GM23338 (cell line): ENCODE data around the gene AIMP1. TPM values are rescaled to one million over a fixed set of nuclear protein-coding genes. Genes with fewer than 3 reads are reported as not detected.

ENCODE experiments used
- CREB1 ChIP-seq: fragments of 250-450 bp; sonication (Bioruptor Pico); IDR thresholded peaks from 2 replicates; pipeline ENCODE4 v1.5.0; 2020; ENCODE audit warnings: low read depth, mild to moderate bottlenecking, moderate library complexity
- EZH2phosphoT487 ChIP-seq: fragments of 200-600 bp; sonication (generic); IDR thresholded peaks from one replicate; pipeline ENCODE4 v1.8.1; 2018; ENCODE audit warnings: antibody characterized with exemption; ENCODE audit not compliant: unreplicated experiment
- NANOG ChIP-seq: IDR thresholded peaks from 2 replicates; pipeline ENCODE4 v1.6.1; 2016; ENCODE audit warnings: antibody characterized with exemption, borderline replicate concordance
- POLR2AphosphoS5 ChIP-seq: IDR thresholded peaks from 2 replicates; pipeline ENCODE4 v1.6.1; 2016; ENCODE audit warnings: antibody characterized with exemption, low read depth
- ZNF114 ChIP-seq: fragments of 250-450 bp; sonication (Bioruptor Pico); IDR thresholded peaks from 2 replicates; pipeline ENCODE4 v1.5.0; 2020; ENCODE audit warnings: mild to moderate bottlenecking, moderate library complexity
- ZNF331 ChIP-seq: fragments of 250-450 bp; sonication (Bioruptor Pico); IDR thresholded peaks from 2 replicates; pipeline ENCODE4 v1.5.0; 2020; ENCODE audit warnings: low read depth, mild to moderate bottlenecking, moderate library complexity
- polyA plus RNA-seq: library from polyadenylated mRNA; unstranded; fragments of >200 nt; fragmentation: Nextera tagmentation; extraction: Ambion mirVana; gene quantifications from 2 replicates; pipeline ENCODE4 v1.2.1, GENCODE V29; 2016
- total RNA-seq: library from RNA; depleted of rRNA; stranded (reverse); fragments of >200 nt; shearing (Covaris generic); gene quantifications from 2 replicates; pipeline ENCODE4 v1.2.3, GENCODE V29; 2014
- TF ChIP-seq, protein P1 (sequence below): fragments of 250-450 bp; sonication (Bioruptor Pico); IDR thresholded peaks from 2 replicates; pipeline ENCODE4 v1.5.0; 2020; ENCODE audit warnings: mild to moderate bottlenecking, moderate library complexity
- TF ChIP-seq, protein P2 (sequence below), 2 experiments: fragments of 200-600 bp in 1 of 2; sonication (generic) in 1 of 2; conservative IDR thresholded peaks; 2 replicates each; pipeline versions ENCODE4 v1.5.1 to v1.6.1; 2016 to 2017; ENCODE audit warnings: antibody characterized with exemption in 2 of 2, low read depth in 2 of 2, mild to moderate bottlenecking in 2 of 2, moderate library complexity in 1 of 2
- TF ChIP-seq, protein P3 (sequence below): IDR thresholded peaks from 2 replicates; pipeline ENCODE4 v1.6.1; 2016; ENCODE audit warnings: antibody characterized with exemption

Gene AIMP1
- total and polyA plus RNA-seq, 2 experiments from 2014 or later, result 34.5 to 200 TPM

DNA sequence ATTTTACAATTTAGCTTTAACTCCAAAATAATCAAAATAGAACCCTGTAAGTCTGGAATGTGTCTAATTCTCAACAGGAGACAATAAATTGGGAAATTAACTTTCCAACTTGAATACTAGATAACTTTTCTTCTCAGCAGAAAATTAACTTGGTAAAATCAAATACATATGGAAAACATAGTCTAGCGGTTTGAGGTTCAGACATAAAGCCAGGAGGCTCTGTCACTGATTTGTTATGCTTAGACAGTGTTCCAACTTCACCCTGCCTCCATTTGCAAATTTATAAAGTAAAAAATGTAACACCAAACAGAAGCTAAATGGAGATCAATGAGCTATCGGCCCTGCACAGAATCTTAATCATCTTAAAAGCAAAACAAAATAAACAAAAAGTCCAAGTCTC, 46.6 kb upstream of the AIMP1 start (continued):
- TF ChIP-seq, protein P1, sequence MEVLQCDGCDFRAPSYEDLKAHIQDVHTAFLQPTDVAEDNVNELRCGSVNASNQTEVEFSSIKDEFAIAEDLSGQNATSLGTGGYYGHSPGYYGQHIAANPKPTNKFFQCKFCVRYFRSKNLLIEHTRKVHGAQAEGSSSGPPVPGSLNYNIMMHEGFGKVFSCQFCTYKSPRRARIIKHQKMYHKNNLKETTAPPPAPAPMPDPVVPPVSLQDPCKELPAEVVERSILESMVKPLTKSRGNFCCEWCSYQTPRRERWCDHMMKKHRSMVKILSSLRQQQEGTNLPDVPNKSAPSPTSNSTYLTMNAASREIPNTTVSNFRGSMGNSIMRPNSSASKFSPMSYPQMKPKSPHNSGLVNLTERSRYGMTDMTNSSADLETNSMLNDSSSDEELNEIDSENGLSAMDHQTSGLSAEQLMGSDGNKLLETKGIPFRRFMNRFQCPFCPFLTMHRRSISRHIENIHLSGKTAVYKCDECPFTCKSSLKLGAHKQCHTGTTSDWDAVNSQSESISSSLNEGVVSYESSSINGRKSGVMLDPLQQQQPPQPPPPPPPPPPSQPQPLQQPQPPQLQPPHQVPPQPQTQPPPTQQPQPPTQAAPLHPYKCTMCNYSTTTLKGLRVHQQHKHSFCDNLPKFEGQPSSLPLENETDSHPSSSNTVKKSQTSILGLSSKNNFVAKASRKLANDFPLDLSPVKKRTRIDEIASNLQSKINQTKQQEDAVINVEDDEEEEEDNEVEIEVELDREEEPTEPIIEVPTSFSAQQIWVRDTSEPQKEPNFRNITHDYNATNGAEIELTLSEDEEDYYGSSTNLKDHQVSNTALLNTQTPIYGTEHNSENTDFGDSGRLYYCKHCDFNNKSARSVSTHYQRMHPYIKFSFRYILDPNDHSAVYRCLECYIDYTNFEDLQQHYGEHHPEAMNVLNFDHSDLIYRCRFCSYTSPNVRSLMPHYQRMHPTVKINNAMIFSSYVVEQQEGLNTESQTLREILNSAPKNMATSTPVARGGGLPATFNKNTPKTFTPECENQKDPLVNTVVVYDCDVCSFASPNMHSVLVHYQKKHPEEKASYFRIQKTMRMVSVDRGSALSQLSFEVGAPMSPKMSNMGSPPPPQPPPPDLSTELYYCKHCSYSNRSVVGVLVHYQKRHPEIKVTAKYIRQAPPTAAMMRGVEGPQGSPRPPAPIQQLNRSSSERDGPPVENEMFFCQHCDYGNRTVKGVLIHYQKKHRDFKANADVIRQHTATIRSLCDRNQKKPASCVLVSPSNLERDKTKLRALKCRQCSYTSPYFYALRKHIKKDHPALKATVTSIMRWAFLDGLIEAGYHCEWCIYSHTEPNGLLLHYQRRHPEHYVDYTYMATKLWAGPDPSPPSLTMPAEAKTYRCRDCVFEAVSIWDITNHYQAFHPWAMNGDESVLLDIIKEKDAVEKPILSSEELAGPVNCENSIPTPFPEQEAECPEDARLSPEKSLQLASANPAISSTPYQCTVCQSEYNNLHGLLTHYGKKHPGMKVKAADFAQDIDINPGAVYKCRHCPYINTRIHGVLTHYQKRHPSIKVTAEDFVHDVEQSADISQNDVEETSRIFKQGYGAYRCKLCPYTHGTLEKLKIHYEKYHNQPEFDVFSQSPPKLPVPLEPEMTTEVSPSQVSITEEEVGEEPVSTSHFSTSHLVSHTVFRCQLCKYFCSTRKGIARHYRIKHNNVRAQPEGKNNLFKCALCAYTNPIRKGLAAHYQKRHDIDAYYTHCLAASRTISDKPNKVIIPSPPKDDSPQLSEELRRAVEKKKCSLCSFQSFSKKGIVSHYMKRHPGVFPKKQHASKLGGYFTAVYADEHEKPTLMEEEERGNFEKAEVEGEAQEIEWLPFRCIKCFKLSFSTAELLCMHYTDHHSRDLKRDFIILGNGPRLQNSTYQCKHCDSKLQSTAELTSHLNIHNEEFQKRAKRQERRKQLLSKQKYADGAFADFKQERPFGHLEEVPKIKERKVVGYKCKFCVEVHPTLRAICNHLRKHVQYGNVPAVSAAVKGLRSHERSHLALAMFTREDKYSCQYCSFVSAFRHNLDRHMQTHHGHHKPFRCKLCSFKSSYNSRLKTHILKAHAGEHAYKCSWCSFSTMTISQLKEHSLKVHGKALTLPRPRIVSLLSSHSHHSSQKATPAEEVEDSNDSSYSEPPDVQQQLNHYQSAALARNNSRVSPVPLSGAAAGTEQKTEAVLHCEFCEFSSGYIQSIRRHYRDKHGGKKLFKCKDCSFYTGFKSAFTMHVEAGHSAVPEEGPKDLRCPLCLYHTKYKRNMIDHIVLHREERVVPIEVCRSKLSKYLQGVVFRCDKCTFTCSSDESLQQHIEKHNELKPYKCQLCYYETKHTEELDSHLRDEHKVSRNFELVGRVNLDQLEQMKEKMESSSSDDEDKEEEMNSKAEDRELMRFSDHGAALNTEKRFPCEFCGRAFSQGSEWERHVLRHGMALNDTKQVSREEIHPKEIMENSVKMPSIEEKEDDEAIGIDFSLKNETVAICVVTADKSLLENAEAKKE (CRISPR knock-in tag), result no peak
- TF ChIP-seq EZH2phosphoT487 (no peak), POLR2AphosphoS5 (no peak), NANOG (no peak), CREB1 (CRISPR knock-in tag) (no peak), ZNF114 (CRISPR knock-in tag) (no peak), ZNF331 (CRISPR knock-in tag) (no peak)
- TF ChIP-seq, protein P2, sequence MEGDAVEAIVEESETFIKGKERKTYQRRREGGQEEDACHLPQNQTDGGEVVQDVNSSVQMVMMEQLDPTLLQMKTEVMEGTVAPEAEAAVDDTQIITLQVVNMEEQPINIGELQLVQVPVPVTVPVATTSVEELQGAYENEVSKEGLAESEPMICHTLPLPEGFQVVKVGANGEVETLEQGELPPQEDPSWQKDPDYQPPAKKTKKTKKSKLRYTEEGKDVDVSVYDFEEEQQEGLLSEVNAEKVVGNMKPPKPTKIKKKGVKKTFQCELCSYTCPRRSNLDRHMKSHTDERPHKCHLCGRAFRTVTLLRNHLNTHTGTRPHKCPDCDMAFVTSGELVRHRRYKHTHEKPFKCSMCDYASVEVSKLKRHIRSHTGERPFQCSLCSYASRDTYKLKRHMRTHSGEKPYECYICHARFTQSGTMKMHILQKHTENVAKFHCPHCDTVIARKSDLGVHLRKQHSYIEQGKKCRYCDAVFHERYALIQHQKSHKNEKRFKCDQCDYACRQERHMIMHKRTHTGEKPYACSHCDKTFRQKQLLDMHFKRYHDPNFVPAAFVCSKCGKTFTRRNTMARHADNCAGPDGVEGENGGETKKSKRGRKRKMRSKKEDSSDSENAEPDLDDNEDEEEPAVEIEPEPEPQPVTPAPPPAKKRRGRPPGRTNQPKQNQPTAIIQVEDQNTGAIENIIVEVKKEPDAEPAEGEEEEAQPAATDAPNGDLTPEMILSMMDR (conservative IDR thresholded peaks at IDR 0.05; ENCODE audit: low read depth in 2 of 2), result no peak
- TF ChIP-seq, protein P3, sequence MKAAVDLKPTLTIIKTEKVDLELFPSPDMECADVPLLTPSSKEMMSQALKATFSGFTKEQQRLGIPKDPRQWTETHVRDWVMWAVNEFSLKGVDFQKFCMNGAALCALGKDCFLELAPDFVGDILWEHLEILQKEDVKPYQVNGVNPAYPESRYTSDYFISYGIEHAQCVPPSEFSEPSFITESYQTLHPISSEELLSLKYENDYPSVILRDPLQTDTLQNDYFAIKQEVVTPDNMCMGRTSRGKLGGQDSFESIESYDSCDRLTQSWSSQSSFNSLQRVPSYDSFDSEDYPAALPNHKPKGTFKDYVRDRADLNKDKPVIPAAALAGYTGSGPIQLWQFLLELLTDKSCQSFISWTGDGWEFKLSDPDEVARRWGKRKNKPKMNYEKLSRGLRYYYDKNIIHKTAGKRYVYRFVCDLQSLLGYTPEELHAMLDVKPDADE, result no peak
